SK-N-DZ (cell line): Measurements from ENCODE around the gene DPH2.

Source experiments
- DNase-seq: peaks from one replicate; pipeline ENCODE4 v3.0.0-alpha.2; 2015; ENCODE audit warnings: low spot score

The DPH2 gene

DNA sequence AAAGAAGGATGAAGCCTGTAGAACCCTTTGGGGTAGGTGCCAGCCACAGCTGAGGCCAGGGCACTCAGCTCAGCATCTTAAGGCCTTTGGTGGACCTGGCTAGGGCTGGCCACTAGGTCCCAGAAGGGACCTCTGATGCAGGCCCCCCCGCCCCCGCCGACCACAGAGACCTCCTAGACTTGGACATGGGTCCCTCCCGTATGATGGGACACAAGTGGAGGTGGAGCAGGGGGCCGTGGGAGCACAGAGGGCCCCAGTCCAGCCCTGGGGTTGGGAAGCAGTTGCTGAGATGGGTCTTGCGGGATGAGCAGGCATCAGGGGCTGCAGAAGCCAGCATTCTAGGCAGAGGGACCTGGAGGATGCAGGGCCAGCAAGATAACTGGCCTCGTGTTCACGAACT lies 12.4 kb downstream of the DPH2 start:
- no peak for DNase-seq

DNA sequence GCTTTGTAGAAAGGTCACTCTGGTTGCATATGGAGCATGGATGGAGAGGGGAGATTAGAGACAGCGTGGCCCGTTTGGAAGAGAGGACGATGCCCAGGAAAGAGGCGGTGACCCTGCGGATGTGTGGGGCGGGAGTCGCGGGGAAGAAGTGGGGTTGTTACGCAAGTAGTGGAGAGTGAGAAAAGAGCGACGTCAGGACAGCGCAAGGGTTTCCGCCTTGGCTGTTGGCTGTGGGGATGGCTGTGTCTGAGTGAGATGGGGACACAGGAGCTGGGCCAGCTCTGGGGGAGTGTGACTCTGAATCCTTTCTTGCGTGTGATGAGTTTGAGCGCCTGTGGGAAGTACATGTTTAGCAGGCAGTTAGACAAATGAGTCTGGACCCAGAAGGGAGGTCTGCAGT lies 13.0 kb downstream of the DPH2 start:
- DNase-seq = no peak

DNA sequence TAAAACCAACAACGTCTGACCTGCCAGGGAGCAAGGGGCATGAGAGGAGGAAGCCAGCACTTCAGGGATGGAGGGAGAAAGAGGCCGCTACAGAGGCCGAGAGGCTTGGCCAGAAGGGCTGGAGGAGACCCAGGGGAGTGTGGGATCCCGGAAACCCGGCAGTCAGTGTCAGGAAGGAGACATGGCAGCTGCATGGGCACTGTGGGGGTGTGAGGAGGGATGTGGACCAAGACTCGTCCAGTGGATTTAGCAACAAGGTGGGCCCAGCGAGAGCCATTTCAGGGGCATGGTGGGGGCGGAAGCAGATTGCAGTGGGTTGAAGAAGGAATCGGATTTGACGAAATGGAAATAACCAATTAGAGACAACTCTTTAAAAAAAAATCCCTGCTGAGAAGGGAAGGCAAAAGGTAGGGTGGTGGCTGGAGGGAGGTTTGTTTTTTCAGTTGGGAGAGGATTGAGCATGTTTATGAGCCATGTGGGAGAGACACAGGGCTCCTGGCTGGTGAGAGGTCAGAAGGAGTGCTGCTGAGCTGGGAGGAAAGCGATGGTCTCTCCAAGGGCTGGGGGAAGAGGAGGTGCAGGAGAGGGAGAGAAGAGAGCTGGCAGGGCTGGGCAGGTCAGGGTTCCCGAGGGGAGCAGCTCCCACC lies 13.6 kb downstream of the DPH2 start:
- no peak for DNase-seq

DNA sequence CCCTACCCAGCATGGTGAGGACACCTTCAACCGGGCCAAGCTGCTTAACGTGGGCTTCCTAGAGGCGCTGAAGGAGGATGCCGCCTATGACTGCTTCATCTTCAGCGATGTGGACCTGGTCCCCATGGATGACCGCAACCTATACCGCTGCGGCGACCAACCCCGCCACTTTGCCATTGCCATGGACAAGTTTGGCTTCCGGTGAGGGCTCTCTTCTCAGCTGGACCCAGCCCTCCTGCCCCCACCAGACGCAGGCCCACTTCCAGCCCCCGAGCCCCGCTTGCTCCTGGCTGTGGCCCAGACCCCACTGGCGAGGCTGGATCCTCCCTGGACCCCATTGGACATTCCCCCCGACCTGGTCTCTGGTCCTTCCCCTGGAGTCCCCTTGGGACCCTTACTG lies 15.0 kb downstream of the DPH2 start:
- no peak for DNase-seq

DNA sequence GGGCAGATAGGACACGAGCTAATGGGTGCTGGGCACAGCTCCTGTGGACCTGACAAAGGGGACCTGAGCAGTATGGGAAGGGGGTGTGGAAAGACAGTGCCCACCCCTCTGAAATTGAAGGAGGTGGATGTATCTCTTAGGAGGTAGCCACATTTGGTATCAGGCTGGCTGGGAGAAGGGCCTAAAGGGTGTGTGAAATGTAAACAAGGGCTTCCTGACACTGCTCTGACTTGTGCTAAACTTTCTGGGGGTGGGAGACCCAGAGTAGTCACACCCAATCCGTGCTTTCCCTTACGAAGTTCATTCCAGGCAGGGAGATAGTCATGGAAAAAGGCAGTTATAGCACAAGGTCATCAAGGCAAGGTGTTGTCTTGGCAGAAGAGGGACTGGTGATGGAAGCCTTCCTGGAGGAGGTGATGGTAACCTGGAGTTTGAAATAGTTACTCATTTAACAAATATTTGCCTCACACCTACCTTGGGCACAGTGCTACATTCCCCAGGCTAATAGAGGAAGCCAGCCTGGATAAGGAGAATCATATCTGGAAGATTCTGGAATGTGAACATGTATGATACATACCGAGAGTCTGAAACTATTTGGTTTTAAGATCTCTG lies 16.3 kb downstream of the DPH2 start:
- no peak for DNase-seq

DNA sequence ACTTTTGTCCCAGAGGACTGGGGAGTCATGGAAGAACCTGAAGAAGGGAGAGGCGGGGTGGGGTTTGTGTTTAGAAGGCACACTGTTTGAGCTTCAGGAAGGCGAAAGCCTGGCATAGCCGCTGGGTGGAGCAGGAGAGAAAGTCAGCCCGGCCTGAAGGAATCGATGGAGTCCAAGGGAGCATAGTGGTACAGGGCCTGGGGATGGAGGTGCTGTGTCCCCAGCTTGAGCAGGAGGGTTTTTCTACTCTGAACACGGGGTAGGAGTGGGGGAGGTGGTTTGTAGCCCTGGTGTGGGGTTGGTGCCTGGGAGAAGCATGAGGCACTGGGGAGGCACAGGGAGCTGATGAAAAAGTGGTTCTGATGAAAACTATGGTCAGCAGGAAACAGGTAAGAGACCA lies 16.9 kb downstream of the DPH2 start:
- no peak for DNase-seq

DNA sequence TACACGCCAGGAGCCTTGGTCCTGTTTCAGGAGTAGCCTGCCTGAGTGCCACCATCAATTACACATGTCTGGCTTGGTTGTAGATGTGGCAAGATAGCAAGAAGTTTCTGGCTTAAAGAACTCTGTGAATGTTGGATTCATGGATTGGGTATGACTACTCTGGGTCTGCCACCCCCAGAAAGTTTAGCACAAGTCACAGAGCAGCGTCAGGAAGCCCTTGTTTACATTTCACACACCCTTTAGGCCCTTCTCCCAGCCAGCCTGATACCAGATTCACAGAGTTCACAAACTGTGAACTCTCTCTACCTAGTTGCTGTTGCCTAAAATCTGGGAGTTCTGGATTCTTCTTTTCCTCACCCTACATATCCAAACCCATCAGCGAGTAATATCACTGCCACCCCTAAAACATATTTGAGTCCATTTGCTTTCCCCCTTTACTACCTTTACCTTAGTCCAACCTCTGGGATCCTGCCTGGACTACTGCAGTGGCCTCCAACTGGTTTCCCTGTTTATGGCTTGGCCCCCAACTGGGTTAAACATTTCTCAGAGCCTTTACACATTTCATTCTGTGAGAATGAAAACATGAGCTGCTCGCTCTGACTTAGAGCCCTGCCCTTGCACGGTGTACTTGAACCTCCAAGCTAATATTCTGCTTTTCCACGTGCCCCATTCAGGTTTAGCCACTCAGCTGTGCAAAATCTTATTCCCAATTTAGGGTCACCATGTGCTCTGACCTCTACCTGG lies 17.5 kb downstream of the DPH2 start:
- no peak for DNase-seq

DNA sequence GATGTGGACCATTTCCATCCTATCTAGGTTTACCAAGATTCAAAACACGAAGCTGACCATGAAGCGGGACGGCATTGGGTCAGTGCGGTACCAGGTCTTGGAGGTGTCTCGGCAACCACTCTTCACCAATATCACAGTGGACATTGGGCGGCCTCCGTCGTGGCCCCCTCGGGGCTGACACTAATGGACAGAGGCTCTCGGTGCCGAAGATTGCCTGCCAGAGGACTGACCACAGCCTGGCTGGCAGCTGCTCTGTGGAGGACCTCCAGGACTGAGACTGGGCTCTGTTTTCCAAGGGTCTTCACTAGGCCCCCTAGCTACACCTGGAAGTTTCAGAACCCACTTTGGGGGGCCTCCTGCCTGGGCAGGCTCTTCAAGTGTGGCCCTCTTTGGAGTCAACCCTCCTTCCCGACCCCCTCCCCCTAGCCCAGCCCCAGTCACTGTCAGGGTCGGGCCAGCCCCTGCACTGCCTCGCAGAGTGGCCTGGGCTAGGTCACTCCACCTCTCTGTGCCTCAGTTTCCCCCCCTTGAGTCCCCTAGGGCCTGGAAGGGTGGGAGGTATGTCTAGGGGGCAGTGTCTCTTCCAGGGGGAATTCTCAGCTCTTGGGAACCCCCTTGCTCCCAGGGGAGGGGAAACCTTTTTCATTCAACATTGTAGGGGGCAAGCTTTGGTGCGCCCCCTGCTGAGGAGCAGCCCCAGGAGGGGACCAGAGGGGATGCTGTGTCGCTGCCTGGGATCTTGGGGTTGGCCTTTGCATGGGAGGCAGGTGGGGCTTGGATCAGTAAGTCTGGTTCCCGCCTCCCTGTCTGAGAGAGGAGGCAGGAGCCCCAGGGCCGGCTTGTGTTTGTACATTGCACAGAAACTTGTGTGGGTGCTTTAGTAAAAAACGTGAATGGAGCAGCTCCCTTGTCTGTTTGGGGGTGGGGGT lies 20.7 kb downstream of the DPH2 start:
- DNase-seq = no peak

DNA sequence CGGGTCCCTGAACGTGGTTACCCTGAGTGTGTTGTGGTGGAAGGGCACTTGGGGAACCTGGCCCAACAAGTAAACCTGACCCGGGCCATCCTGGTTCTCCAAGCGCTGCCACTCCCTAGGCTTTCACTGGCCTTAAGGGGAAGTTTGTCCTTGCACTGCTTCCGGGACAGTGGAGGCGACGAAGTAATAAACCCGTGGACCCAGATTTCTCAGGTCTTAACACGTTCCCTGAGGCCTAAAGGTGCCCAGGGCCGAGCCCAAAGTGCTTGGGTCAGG lies 21.3 kb downstream of the DPH2 start:
- no peak for DNase-seq

DNA sequence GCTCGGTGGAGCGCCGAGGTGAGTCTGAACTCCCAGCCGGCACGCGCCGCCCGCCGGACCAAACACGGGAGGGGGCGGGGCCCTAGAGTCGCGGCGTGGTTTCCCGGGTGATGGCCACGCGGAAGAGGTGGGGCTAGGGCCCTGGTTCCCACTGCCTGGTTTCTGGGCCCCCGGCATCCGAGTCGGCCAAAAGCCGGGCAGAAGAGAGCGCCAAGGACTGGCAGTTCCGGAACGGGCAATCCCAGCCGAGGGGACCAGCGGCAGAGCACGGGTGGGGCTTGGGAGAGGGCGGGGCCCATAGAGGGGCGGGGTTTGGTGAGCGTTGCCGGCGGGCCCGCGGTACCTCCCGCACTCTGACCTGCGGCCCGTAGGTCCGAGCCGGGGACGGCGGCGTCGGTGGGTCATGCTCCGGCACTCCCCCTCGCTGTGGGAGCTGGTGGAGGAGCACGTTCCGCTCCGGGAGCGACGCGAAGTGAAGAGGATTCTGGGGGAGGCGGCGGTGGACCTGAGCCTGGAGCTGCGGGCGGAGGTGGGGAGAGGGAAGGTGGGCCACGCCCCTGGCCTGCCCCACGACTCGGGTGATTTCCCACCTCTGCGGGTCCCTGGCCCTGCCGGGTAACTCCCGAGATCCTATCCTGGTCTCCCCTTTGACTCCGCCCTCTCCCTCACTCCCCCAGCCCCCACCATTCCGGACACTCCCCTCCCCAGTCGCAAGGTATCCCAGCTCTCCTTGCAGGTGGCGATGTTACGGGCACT lies 21.8 kb downstream of the DPH2 start, which contains the start of gene CCDC24:
TSS of gene CCDC24 (plus strand) at position 124 of the 756 bp plus-strand sequence. CDS start at position 404, 280 bp downstream.
- DNase-seq = peak; percentile 54

DNA sequence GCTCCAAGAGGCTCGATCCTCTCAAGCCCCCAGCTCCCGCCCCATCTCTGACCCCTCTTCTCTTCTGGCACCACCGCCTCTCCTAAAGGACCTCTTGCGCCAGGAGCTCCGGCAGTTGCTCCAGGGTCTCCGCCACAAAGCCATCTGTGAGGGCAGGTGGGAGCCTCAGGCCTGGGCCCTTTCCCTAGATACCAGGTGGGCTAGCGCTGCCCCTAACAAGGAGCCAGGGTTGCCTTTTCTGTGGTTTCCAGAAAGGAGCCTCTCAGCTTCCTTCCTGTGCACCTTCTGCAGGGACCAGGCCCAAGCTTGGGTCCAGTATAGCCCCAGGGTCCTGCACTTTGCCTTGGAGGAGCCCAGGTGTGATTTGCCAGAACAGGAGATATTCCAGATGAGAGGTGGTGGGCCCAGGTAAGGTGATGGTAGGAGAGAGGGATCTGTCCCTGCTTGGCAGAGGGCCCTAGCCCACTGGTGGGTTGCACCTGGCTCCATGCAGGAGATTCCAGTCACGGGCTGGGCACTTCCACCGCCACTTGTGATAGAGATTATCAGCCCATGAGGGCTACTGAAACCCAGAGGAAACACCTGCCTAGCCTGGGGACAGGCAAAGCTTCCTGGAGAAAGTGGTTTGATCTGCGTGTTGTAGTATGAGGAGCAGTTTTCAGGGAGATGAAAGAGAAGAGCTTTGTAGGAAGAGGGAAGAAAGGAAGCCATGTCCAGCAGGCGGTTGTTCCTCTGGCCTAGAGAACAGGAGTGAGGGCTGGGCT lies 22.6 kb downstream of the DPH2 start:
- DNase-seq = no peak

DNA sequence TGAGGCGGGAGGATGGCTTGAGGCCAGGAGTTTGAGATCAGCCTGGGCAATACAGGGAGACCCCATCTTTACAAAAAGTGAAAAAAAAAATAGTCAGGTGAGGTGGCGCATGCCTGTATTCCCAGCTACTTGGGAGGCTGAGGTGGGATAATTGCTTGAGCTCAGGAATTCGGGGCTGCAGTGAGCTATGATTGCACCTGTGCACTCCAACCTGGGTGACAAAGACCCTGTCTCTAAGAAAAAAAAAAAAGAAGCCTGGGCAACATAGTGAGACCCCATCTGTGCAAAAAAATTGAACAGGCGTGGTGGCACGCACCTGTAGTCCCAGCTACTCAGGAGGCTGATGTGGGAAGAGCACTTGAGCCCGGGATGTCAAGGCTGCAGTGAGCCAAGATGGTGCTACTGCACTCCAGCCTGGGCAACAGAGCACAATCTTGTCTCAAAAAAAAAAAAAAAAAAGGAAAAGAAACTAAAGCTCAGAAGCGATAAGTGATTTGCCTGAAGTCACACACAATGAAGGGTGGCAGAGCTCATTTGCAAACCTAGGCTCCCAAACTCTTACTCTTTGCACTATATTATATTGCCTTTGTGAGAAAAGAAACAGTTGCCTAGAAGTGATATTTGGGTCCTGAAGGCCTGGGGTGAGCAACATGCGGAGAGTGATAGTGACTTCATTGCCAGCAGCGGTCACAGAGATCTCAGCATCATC lies 23.6 kb downstream of the DPH2 start:
- DNase-seq = no peak

DNA sequence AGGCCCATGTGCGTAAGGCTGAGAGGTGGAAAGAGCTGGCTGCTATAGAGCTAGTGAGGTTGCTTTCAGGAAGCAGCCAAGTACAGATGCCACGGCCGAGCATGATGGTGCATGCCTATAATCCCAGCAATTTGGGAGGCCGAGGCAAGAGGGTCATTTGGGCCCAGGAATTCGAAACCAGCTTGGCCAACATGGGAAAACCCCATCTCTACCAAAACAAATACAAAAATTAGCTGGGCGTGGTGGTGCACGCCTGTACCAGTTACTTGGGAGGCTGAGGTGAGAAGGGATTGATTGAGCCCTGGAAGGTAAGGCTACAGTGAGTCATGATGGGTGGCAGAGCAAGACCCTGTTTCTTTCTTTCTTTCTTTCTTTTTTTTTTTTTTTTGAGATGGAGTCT lies 24.3 kb downstream of the DPH2 start:
- DNase-seq = no peak

DNA sequence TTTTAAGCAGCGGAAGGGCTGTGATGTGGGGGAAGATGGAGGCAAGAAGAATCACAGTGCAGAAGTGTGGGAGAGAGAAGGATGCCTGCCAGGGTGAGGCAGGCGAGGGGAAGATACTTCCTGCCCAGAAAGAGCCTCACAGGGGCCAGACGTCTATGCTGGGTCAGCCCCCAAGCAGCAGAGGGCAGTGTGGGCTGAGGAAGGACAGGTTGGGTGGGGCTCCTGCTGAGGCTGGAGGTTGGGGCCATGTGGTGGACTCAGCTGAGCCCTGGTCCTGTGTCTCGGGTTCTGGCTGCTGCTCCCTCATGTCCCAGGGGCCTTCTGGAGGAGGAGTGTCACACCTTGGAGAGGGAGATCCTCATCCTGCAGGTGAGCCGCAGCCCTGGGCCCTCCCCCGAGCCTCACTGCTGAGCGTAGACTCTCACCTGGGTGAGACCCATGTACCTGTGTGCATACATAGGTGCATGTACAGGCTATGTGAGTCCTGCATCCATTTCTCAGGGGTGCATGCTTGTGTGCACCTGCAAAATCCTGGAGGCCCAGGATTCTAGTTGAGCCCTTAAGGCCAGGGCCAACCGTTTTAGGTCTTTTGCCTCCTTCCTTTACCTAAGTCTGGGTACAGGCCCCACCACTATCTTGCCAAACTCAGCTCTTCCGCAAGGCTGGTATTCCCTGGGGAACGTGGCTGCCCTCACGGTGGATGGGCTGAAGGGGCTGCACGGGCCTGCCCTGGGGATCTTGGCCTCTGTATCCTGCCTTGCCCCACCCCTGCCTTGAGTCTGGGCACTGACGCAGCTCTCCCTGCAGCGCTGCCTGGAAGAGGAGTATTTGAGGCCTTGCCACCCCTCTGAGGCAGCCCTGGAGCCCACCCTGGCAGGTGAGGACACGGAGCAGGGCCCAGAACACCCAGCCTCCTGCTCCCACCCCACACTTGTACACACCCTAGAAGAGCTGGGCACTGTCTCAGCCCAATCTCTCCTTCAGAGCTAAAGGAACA lies 25.3 kb downstream of the DPH2 start:
- DNase-seq = peak; percentile 74

DNA sequence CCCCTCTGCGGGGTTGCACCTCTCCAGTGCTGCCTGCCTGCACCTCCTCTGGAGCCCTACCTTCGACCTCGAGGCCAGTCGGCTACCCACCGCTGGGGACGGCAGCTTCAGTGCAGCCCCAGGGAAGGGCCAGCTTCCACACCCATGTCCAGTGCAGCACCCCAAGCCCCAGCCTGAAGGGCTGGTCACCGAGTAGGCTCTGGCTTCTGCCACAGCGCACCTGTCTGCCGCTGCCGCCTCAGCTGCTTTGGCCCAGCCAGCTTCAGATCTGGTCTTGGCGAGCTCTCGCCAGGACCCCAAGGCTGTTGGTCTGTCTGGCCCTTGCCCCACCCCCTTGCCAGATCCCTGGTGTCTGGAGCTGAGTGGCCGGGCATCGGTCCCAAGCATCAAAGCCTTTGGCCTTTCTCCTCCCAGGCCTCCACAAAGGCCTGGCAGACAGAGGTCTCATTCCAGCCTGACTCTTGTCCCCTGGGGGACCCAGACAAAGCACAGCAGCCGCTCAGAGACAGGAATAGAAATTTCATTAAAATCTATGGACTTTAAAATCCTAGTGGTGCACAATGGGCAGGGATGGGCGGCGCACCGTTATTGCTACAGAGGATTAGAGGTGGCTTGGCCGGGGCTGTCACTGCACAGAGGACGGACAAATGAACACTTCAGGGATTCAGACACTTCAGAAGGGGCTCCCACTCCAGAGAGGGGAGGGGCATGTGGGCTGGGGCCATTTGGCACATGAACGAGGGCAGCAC lies 26.3 kb downstream of the DPH2 start:
- DNase-seq = no peak

DNA sequence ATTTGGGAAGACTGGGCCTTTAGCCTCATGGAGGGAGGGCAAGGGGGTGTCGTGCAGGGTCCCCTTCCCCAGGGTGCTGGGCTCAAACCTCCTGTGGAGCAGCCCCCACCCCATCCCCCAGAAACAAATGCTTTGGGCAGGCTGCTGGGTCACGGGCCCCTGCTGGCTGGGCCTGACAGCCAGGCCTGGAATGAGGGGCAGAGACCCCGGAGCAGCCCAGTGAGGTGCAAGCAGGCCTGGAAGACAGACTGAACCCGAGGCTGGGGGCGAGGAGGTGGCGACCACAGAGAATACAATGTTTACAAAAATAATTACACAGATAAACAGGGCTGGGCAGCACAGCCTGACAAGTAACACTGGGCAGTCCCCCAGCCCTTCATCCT lies 26.9 kb downstream of the DPH2 start:
- DNase-seq = no peak

DNA sequence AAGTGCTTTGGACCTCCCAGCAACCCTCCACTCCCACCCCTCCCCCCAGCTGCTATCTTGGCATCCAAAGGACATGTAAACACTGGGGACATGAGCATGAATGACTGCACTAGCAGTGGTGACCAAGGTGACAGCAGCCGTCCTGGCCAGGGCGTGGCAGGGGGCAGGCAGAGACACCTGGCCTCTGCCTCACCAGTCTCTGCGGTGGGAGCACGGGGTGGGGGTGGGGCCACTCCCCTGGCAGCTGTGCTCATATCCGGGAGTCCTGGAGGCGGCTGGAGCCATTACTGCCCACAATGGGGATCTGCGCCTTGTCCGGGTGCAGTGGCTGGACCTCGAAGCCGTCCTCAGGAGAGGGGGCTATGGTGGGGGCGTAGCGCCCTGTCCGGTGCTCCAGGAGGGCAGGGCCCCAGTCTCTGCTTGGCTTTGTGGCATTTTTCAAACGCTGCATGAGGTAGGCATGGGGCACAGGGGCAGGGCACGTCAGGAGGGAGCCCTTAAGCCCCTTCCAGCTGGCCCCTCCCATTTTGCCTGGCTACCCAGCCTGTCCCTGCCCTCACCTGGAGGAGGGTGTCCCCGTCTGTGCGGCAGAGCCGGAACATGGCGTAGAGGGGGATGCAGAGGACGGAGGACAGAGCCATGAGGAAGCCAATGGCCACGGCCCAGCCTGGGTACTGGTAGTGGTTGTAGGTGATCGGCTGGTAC lies 27.6 kb downstream of the DPH2 start:
- no peak for DNase-seq
